Fibroblast of villous mesenchyme (primary cell): ENCODE data around the gene DYNLT1. TPM values are rescaled to one million over a fixed set of nuclear protein-coding genes. Genes with fewer than 3 reads are reported as not detected.
"Not testable (repeated sequence)": the region's sequence is repeated elsewhere in the genome, so short reads cannot be mapped to it uniquely, and the experiment has no call there.

ENCODE experiments used
- DNase-seq: peaks from one replicate; pipeline ENCODE4 v3.0.0-alpha.2; 2010; ENCODE audit warnings: low read depth
- H3K4me3 ChIP-seq: 2 replicates; pipeline ENCODE4 v1.5.1; 2011; ENCODE audit warnings: low read depth, mild to moderate bottlenecking, low read length
- total RNA-seq: library from RNA; depleted of rRNA; stranded (reverse); fragments of >200 nt; gene quantifications from 2 replicates; pipeline ENCODE4 v1.2.3, GENCODE V29; 2012
- TF ChIP-seq, protein P1 (sequence below): IDR thresholded peaks from 2 replicates; pipeline ENCODE4 v1.5.1; 2012; ENCODE audit warnings: low read depth, mild to moderate bottlenecking, low read length; ENCODE audit not compliant: insufficient read depth

DYNLT1 gene
- total RNA-seq, 1 donor: 114 TPM

DNA sequence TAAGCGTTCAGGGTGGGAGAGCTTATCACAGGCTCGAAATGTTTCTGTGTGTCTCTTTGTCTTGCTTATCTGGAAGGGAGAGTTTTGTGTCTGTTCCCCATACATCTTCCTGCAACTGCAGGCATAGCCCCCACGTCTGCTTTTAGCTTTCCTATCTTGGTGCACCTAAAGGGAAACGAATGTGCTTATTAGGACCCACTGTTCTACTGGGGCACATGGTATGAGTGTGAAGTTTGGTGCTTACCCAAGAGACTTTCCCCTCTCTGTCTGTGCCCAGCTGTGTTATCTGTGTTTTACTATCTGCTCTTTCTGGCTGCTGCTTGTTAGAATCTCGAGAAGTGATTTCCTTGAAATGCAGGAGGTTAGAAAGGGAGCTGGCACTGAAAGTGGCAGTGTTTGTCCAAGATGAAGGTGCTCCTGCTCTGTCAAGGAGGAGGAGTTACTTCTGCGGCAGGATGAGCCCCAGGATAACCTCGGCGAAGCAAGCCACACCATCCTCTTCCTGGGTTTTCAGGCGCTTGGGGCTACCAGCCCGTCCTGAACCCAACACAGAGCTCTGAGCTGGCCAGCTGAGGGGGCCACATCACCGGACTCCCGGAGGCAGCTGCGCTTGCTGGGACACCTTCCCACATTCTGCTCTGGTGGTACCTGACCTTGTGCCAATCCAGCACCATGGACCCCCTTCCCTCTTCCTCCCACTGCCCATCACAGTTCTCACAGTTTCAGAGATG is 23.4 kb downstream of the DYNLT1 start:
- no peak for DNase-seq
- TF ChIP-seq, protein P1, sequence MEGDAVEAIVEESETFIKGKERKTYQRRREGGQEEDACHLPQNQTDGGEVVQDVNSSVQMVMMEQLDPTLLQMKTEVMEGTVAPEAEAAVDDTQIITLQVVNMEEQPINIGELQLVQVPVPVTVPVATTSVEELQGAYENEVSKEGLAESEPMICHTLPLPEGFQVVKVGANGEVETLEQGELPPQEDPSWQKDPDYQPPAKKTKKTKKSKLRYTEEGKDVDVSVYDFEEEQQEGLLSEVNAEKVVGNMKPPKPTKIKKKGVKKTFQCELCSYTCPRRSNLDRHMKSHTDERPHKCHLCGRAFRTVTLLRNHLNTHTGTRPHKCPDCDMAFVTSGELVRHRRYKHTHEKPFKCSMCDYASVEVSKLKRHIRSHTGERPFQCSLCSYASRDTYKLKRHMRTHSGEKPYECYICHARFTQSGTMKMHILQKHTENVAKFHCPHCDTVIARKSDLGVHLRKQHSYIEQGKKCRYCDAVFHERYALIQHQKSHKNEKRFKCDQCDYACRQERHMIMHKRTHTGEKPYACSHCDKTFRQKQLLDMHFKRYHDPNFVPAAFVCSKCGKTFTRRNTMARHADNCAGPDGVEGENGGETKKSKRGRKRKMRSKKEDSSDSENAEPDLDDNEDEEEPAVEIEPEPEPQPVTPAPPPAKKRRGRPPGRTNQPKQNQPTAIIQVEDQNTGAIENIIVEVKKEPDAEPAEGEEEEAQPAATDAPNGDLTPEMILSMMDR: no peak
- no peak overlapping the region for H3K4me3 ChIP-seq

GRCh38 chr6:158619922-158620801 is 24.4 kb downstream of the DYNLT1 start:
- no peak overlapping the region for H3K4me3 ChIP-seq
- TF ChIP-seq, protein P1: no peak
- no peak for DNase-seq

- not testable (repeated sequence) for DNase-seq, H3K4me3 ChIP-seq
These were observed 26.3 kb downstream of the DYNLT1 start for GRCh38 chr6:158618289-158618688.

- H3K4me3 ChIP-seq, DNase-seq: not testable (repeated sequence)
These were observed 29.9 kb downstream of the DYNLT1 start for GRCh38 chr6:158614606-158615005.

- peak; percentile 37 for DNase-seq
- TF ChIP-seq, protein P1: no peak
- no peak overlapping the region for H3K4me3 ChIP-seq
These were observed 32.8 kb downstream of the DYNLT1 start for GRCh38 chr6:158611541-158612370.

- DNase-seq: no peak
- no peak overlapping the region for H3K4me3 ChIP-seq
- TF ChIP-seq, protein P1: no peak
These were observed 33.5 kb downstream of the DYNLT1 start for GRCh38 chr6:158611039-158611438.

DNA sequence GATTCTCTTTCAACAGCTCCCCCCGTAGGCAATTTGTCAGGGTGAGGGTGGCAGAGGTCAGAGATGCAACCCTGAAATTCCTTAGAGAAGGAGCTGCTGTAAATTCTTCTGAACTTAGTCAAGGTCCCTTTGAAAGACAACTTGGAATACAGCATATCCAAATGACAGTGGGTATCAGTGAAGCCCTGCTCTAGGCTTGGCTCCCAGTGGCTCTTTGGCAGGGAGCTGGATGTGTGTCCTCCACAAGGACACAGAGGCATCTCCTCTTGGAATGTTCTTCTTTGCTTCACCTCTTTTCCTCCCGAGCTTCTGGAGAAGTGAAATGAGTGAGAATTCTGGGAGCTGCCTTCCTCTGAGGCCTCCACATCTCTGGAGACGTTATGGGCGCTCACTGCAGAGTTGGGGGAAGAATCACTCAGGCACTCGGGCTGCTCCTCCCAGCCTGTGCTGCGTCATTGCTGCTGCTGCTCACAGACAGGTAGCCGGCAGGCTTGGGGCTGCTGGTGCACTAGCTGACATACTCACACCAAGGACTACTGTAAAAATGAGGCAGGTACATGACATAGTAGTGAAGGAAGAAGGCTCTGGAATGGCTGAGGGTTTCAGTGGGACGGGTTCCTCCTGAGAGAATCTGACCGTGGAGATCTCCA is 34.1 kb downstream of the DYNLT1 start:
- DNase-seq: no peak
- no peak overlapping the region for H3K4me3 ChIP-seq
- TF ChIP-seq, protein P1: no peak
